Frontal cortex (tissue), 4 donors: ENCODE data around the gene ELMO3. TPM values are rescaled to one million over a fixed set of nuclear protein-coding genes. Genes with fewer than 3 reads are reported as not detected.

Experiments used
- DNase-seq, 2 donors: peaks; one replicate each; pipeline ENCODE4 v3.0.0; 2012; ENCODE audit warnings: low spot score in 2 of 2
- FAIRE-seq: peaks from 2 replicates; lab custom pipeline; 2012; peaks lifted over from hg19 to GRCh38; lab: Jason Lieb, UNC
- total RNA-seq: library from RNA; depleted of rRNA; stranded (reverse); fragments of >200 nt; gene quantifications from one replicate; pipeline ENCODE4 v1.2.3, GENCODE V29; 2014
- donor health status: control.
- donor health status: control.
- donor health status: control.

The ELMO3 gene
- total RNA-seq, 1 donor from 2014 or later: 0.41 TPM

DNA sequence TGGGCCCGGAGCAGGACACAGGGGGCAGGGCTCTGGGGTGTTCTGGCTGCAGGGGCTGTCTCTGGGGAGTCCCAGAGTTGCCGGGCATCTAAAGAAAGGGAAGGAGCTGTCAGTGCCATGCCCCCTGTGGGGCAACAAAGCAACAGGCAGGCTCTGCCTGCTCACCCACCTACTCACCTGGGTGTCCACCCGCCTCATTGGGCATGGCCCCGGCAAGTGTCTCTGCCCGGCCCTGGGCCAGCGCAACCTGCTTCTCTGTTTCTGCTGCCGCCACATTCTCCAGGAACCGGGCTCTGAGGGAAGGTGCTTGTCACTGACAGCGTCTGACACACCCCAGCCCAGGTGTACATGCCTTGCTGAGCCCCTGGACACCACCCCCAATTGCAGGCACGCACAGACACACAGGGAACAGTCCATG lies 35.3 kb downstream of the ELMO3 start:
- FAIRE-seq: no peak
- DNase-seq: no peak

- DNase-seq (no peak), FAIRE-seq (no peak)
Measured at GRCh38 chr16:67235816-67236562, 37.1 kb downstream of the ELMO3 start.

DNA sequence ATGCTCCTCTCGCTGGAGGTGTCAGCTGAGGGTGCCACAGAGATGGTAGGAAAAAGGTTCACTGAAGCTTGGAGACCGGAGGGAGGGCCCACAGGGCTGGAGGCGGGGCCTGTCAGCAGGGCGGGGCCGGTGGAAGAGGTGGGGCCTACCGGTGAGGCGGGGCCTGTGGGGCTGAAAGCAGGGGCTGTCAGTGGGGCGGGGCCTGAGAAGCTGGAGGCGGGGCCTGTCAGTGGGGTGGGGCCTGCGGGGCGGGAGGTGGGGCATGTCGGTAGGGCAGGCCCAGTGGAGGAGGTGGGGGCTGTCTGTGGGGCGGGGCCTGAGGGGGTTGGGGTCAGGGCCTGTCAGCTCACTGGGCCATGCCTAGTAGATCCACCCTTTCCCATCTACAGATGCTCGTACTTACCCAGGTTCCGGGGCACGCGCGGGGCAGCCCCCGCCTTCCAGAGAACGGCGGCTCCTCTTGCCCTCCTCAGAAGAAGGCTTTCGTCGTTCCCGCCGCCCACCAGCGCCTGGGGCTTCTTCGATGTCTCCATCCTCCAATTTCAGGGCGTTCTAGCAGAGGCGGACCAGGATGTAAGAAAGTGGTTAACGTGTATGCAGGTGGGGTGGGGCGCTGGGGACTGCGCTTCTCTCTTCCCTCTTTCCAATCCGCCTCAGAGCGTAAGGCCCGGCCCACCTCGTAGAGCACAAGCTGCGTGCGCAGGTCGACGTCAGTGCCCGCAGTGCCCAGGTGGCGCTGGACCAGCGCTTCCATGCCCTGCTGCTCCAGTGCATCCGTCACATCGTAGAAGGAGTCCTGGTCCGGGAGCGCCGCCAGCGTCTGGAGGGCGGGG lies 37.8 kb downstream of the ELMO3 start:
- peak in 1 of 2 donors; percentile 61 for DNase-seq
- no peak for FAIRE-seq

DNA sequence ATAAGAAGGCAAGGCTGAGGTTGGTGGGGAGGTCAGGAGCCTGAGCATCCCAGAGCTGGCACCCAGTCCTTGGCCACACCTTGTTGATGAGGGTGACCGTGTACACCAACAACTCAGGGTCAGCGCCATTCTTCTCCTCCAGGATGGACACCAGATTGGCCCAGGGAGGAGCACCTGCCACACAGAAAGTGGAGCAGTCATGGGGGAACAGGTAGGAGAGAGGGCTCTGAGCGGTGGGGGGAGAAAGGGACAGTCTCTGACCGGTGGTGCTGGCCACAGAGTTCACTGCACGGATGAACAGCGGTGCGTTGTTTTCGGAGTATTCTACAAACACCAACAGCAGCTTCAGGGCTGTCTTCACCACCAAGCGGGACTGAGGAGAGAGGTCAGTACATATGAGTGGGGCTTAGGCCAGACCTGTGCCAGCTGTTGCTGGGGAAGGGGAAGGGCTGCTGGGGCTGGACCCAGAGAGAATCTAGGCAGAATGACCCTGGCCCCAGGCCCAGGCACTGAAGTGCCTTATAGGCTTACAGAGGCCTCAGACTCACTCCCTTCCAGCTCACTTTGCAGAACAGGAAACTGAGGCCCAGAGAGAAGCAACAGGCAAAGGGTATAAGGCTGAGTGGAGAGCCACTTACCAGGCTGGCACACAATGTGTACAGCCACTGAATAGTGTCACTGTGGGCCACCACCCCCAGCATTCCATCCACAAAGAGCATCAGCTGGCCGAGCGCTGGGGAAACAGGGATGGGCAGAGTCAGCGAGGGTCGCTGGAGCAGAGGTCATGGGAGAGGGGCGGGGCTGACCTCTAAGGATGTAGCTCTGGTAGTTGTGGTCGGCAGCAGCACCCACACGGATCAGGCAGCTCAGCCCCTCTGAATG lies 38.7 kb downstream of the ELMO3 start:
- FAIRE-seq: no peak
- DNase-seq: no peak

GRCh38 chr16:67238278-67238575 lies 39.3 kb downstream of the ELMO3 start:
- FAIRE-seq: no peak
- DNase-seq: no peak

GRCh38 chr16:67238806-67239470 lies 40.0 kb downstream of the ELMO3 start:
- DNase-seq: no peak
- FAIRE-seq: no peak

GRCh38 chr16:67240506-67240905 lies 41.6 kb downstream of the ELMO3 start:
- no peak for FAIRE-seq
- no peak for DNase-seq

GRCh38 chr16:67241008-67241900 lies 42.3 kb downstream of the ELMO3 start:
- DNase-seq (peak in 1 of 2 donors; percentile 55), FAIRE-seq (no peak)

- no peak for FAIRE-seq
Measured at GRCh38 chr16:67242138-67242730, 43.3 kb downstream of the ELMO3 start.

GRCh38 chr16:67243481-67243880 lies 44.5 kb downstream of the ELMO3 start:
- no peak for FAIRE-seq
- no peak for DNase-seq

More at GRCh38 chr16:67242138-67242730, 43.3 kb downstream of the ELMO3 start:
- no peak for DNase-seq

GRCh38 chr16:67244387-67245185 lies 45.7 kb downstream of the ELMO3 start:
- no peak for DNase-seq
- FAIRE-seq: no peak

- FAIRE-seq (no peak), DNase-seq (no peak)
Measured at GRCh38 chr16:67245186-67245585, 46.3 kb downstream of the ELMO3 start.

GRCh38 chr16:67245674-67246080 lies 46.7 kb downstream of the ELMO3 start:
- no peak for DNase-seq
- no peak for FAIRE-seq

DNA sequence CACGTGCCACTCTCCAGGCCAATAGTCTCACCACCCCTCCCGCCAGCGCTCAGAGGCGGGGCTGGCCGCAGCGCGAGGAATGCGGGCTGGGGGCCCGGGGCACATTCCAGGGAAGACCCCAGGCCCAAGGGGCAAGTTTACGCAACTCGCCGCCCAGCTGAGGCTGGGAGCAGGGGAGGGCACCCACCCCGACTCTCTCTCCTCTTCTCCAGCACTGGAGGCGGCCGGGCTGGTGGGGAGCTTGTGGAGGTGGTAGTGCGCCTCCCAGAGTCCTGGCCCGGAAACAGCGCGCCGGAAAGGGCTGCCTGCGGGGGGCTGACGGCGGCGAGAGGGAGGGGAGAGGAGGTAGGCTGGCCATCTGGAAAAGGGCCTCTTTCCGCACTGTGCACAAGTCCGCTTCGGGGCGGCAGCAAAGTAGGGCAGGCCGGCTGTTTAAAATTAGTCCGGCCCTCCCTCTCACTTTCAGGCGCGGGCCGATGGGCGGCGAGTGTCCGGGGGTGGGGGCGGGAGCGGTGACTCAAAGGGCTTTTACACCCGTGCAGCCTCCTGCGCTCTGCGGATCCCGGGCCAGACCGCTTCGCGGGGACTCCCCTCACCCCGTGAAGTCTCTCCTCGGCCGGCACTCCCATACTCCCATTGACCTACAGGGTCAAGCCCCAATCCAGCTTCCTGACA lies 47.3 kb downstream of the ELMO3 start:
- DNase-seq: peak in 1 of 2 donors; percentile 58
- FAIRE-seq: no peak

DNA sequence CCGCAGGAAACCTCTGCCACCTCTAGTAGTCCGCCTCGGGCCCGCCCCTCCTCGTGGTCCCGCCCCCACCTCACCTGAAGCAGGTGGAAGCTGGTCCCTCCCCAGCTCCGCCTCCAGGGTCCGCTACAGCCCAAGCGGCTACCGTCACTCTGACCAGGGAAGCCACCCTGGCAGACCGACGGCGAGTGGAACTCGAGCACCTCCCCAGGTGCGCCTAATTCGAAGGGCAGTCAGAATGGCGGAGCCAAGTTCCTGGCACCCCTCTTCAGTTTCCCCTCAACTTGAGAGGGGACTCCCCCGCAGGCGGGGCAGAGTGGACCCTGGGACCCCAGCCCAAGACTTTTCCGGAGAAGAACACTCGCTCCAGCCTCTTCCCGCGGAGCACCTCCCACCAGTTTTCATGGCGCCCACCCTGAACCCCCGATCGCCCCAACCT lies 47.8 kb downstream of the ELMO3 start:
- FAIRE-seq (no peak), DNase-seq (no peak)

DNA sequence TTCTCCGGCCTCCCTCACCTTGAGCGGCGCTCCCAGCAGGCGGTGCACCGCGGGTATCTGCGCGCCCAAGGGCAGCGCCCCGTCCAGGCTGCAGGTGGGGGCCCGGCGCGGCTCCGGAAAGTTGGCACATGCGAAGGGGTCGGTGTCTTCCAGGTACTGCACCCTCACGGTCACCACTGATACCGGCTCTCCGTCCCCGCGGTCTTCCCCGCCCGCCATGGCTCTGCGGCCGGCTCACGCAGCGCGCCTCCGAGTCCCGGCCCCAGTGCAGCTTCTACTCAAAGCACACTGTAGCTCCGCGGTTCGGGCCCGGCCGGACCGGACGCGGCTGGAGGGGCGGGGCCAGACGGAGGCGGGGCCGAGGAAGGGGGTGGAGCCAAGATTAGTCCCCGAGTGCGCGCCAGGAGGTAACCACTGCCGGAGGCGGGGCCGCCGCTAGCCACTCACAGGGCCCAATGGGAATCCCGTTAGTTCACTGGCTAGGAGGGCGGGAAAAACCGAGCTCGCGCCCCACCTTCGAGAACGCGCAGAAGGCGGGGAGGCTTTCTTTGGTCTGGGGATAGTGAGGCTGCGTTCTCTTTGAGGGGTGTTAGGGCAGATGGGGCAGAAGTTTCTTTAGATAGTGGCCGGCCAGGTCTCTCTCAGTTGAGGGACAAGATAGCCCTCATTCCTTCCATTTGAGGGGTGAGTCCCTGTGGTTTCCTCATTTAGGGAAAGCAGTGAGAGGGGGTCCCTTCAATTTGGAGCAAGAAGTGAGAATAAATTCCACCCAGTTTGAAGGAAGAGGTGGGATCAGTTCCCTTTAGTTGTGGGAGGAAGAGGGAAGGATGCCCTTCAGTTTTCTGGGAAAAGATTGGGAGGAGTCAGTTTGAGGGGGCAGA lies 48.5 kb downstream of the ELMO3 start, which contains the start of gene FHOD1:
FHOD1 (minus strand) TSS at position 290 of the 881 bp plus-strand sequence; CDS start at position 219, 71 bp downstream.
- FAIRE-seq (no peak), DNase-seq (peak; percentile 89 to 94)
